Neural progenitor cell (in vitro differentiated cells): ENCODE measurements around the gene ZG16.

Source experiments
- EZH2 ChIP-seq: fragments of 200-600 bp; sonication (generic); IDR thresholded peaks from 2 replicates; pipeline ENCODE4 v1.6.1; 2017; ENCODE audit warnings: antibody characterized with exemption, mild to moderate bottlenecking, moderate library complexity
- TF ChIP-seq, protein P1 (sequence below): fragments of 200-600 bp; sonication (generic); IDR thresholded peaks from 2 replicates; pipeline ENCODE4 v1.5.1; 2017; ENCODE audit warnings: antibody characterized with exemption, mild to moderate bottlenecking

DNA sequence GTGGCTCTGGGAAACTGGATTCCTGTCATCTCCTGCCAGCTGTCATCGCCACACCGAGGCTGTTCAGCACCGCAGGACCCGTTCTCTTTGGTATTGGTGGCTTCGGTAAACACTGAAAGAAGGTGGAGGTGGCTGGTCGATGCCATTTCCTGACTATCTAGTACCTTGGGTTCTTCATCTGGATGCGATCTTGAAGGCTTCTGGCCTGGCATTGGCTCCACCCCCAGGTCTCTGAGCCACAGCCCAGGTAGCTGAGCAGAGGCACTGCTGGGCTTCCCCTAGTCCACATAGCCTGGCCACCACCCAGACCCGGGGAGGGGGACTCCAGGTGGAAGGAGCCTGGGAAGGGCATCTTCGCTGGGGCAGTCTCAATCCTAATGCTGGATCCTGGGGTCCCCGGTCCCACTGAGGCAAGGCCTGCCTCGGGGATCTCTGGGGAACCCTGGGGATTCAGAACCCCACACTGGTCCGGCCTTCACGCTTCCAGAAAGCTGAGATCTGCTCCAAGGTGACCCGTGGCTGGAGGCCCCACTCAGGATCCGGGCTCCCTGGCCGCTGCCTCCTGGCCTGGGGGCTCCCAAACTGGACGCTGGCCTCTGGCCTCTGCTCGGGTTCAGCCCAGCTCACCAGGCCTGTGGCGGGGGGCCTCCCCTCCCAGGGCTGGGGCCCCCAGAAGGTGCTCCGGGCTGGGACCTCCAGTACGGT, 34.1 kb upstream of the ZG16 start:
- TF ChIP-seq EZH2 = no peak
- TF ChIP-seq, protein P1, sequence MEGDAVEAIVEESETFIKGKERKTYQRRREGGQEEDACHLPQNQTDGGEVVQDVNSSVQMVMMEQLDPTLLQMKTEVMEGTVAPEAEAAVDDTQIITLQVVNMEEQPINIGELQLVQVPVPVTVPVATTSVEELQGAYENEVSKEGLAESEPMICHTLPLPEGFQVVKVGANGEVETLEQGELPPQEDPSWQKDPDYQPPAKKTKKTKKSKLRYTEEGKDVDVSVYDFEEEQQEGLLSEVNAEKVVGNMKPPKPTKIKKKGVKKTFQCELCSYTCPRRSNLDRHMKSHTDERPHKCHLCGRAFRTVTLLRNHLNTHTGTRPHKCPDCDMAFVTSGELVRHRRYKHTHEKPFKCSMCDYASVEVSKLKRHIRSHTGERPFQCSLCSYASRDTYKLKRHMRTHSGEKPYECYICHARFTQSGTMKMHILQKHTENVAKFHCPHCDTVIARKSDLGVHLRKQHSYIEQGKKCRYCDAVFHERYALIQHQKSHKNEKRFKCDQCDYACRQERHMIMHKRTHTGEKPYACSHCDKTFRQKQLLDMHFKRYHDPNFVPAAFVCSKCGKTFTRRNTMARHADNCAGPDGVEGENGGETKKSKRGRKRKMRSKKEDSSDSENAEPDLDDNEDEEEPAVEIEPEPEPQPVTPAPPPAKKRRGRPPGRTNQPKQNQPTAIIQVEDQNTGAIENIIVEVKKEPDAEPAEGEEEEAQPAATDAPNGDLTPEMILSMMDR = no peak
